K562 (cell line): ENCODE results near the gene CRTAP. TPM values are rescaled to one million over a fixed set of nuclear protein-coding genes. Genes with fewer than 3 reads are reported as not detected.

Experiments
- ATAC-seq: fragments of 200-7000 bp; cut with Tn5 transposase; 3 replicates; pipeline ENCODE4 v1.9.1; 2020; ENCODE audit warnings: moderate library complexity
- BruUV-seq: library from RNA; stranded (reverse); fragments of 400-500 nt; replicated peaks from 2 replicates; lab custom pipeline; 2021; lab: Mats Ljungman, UMichigan
- CTCF ChIA-PET: fragments of 300-600 bp; formaldehyde crosslinking; extraction: SDS; loops from one replicate; lab custom pipeline; 2021; ENCODE audit warnings: low intra/inter-chr PET ratio; lab: Yijun Ruan, JAX
- POLR2A ChIA-PET: fragments of 300-600, 350-650 bp; sonication (Branson Sonifier 250); formaldehyde crosslinking; extraction: SDS; loops from one replicate; lab custom pipeline; 2021; ENCODE audit warnings: antibody characterized with exemption, inconsistent platforms; lab: Yijun Ruan, JAX
- DNase-seq, 4 experiments: peaks; one replicate each; pipeline versions ENCODE4 v3.0.0 to v3.0.0-alpha.2; 2011 to 2018; ENCODE audit warnings: low spot score in 3 of 4, mixed read lengths in 3 of 4; ENCODE audit errors: extremely low read depth in 1 of 4
- FAIRE-seq: peaks from 2 replicates; lab custom pipeline; 2011; peaks lifted over from hg19 to GRCh38; lab: Jason Lieb, UNC
- H2AFZ ChIP-seq: 2 replicates; pipeline ENCODE4 v1.6.0; 2011; ENCODE audit warnings: low read depth, low read length, control low read depth, inconsistent platforms
- H3K27ac ChIP-seq: fragments of 200-600 bp; 3 replicates; pipeline ENCODE4 v1.8.0; 2011; ENCODE audit warnings: low read depth, mild to moderate bottlenecking, control low read depth, inconsistent platforms, low read length, moderate library complexity, mixed read lengths; ENCODE audit errors: extremely low read depth
- H3K27me3 ChIP-seq, 2 experiments: fragments of 300-600 bp in 1 of 2; 2 replicates in 1 of 2; 3 replicates in 1 of 2; pipeline versions ENCODE4 v1.6.0 to v1.8.0; 2011; ENCODE audit warnings: inconsistent platforms in 2 of 2, low read length in 2 of 2, mild to moderate bottlenecking in 1 of 2, mixed read lengths in 1 of 2, moderate library complexity in 1 of 2; ENCODE audit not compliant: control insufficient read depth in 2 of 2, insufficient read depth in 2 of 2
- H3K36me3 ChIP-seq: fragments of 300-600 bp; 3 replicates; pipeline ENCODE4 v1.8.0; 2011; ENCODE audit warnings: mild to moderate bottlenecking, low read length, inconsistent platforms; ENCODE audit not compliant: control insufficient read depth, insufficient read depth
- H3K4me1 ChIP-seq, 2 experiments: fragments of 200-600 bp in 1 of 2; replicated peaks in 1 of 2; 2 replicates in 1 of 2; 3 replicates in 1 of 2; pipeline versions ENCODE4 v1.5.1 to v1.8.0; 2011; ENCODE audit warnings: inconsistent platforms in 2 of 2, low read length in 2 of 2, mild to moderate bottlenecking in 1 of 2, mixed read lengths in 1 of 2, moderate library complexity in 1 of 2; ENCODE audit not compliant: control insufficient read depth in 2 of 2, insufficient read depth in 2 of 2
- H3K4me2 ChIP-seq: 2 replicates; pipeline ENCODE4 v1.6.1; 2011; ENCODE audit warnings: low read length, control low read depth, inconsistent platforms, mixed read lengths; ENCODE audit not compliant: insufficient read depth
- H3K4me3 ChIP-seq: fragments of 200-600 bp; sonication (generic), shearing (Covaris generic); 2 replicates; pipeline ENCODE4 v1.5.1; 2016; ENCODE audit warnings: control low read depth, inconsistent platforms
- H3K79me2 ChIP-seq: fragments of 200-600 bp; 3 replicates; pipeline ENCODE4 v1.8.0; 2011; ENCODE audit warnings: low read length, inconsistent platforms; ENCODE audit not compliant: control insufficient read depth, insufficient read depth
- H3K9ac ChIP-seq, 2 experiments: 2 replicates each; pipeline versions ENCODE4 v1.6.0 to v1.6.1; 2011; ENCODE audit warnings: low read depth in 2 of 2, low read length in 2 of 2, control low read depth in 1 of 2, inconsistent platforms in 1 of 2, mild to moderate bottlenecking in 1 of 2, mixed read lengths in 1 of 2; ENCODE audit not compliant: insufficient read depth in 1 of 2
- H3K9me1 ChIP-seq: one replicate; pipeline ENCODE4 v1.6.0; 2011; ENCODE audit warnings: inconsistent platforms, mild to moderate bottlenecking, low read length, moderate library complexity; ENCODE audit not compliant: control insufficient read depth, insufficient read depth
- H3K9me3 ChIP-seq: replicated peaks from 2 replicates; pipeline ENCODE4 v1.5.1; 2011; ENCODE audit warnings: low read depth, low read length, inconsistent platforms; ENCODE audit not compliant: control insufficient read depth, insufficient read depth
- H4K20me1 ChIP-seq: replicated peaks from 2 replicates; pipeline ENCODE4 v1.6.1; 2011; ENCODE audit warnings: low read length, inconsistent platforms, mixed read lengths; ENCODE audit not compliant: control insufficient read depth, insufficient read depth
- THAP12 ChIP-seq: fragments of 250-450 bp; sonication (Bioruptor Pico); IDR thresholded peaks from 2 replicates; pipeline ENCODE4 v1.9.0; 2021; ENCODE audit warnings: mild to moderate bottlenecking, inconsistent platforms
- ZNF316 ChIP-seq: fragments of 450-650 bp; IDR thresholded peaks from 2 replicates; pipeline ENCODE4 v1.6.1; 2016
- ZNF785 ChIP-seq: fragments of 250-450 bp; sonication (Bioruptor Pico); IDR thresholded peaks from 2 replicates; pipeline ENCODE4 v1.4.0; 2020; ENCODE audit warnings: mild to moderate bottlenecking
- WGBS: fragments of 100-300 bp; shearing (Covaris generic); methylation state at CpG from one replicate; pipeline ENCODE4 v1.1.6; 2016; ENCODE audit warnings: low coverage, mixed read lengths; ENCODE audit not compliant: insufficient coverage; ENCODE audit errors: missing lambda C conversion rate; 5-methylcytosine and 5-hydroxymethylcytosine counted together
- in situ Hi-C: fragments of 300-500 bp; cut with MboI; formaldehyde crosslinking; loops from 4 replicates; pipeline ENCODE4 v1.15.0; 2018; ENCODE audit warnings: inconsistent platforms, mixed read lengths
- intact Hi-C: fragments of 100-400 bp; cut with micrococcal nuclease; formaldehyde crosslinking; loops from 2 replicates; pipeline ENCODE4 v1.14.2; 2022
- polyA plus RNA-seq, 8 experiments: library from polyadenylated mRNA; depleted of rRNA in 4 of 8; stranded (reverse) in 5 of 8; unstranded in 3 of 8; fragments of >200 nt; fragmentation: Nextera tagmentation in 2 of 8; fragmentation: Illumina TruSeq in 1 of 8; extraction: Ambion mirVana in 2 of 8; extraction: Trizol in 1 of 8; gene quantifications; 2 replicates each; pipeline versions ENCODE4 v1.2.1 to v1.2.3, GENCODE V29; 2011 to 2014; ENCODE audit warnings: inconsistent platforms in 1 of 8, missing spikeins in 1 of 8
- total RNA-seq, 7 experiments: library from RNA; depleted of rRNA in 6 of 7; stranded (reverse); fragments of >200 nt in 6 of 7; fragmentation: Illumina TruSeq in 2 of 7; extraction: Trizol in 2 of 7; gene quantifications; 2 replicates each; pipeline versions ENCODE4 v1.2.1 to v1.2.3, GENCODE V29; 2011 to 2021; ENCODE audit warnings: low replicate concordance in 1 of 7

The CRTAP gene
- total and polyA plus RNA-seq, 9 of the 15 experiments (the other 6 are each of a cell fraction or from before 2014, with no cell fraction given), result 10.0 to 121 (median 53.0) TPM

- CTCF ChIA-PET, result no interaction called here
- 0% methylated on average over 2 of the region's 2 CpGs for WGBS
Measured at GRCh38 chr3:33184863-33185262, 71.0 kb downstream of the CRTAP start.

More at GRCh38 chr3:33184863-33185262, 71.0 kb downstream of the CRTAP start:
- no TSS peak for BruUV-seq
- Histone ChIP-seq H3K4me1 (no peaks in the 10 kb centered on the region), H4K20me1 (no peaks in the 10 kb centered on the region), H3K9ac (no peak overlapping the region), H3K27ac (no peak overlapping the region), H3K9me1 (no peaks in the 10 kb centered on the region), H3K36me3 (no peaks in the 10 kb centered on the region), H2AFZ (no peak overlapping the region), H3K79me2 (no peaks in the 10 kb centered on the region), H3K4me3 (no peak overlapping the region), H3K9me3 (no peaks in the 10 kb centered on the region), H3K4me2 (no peak overlapping the region), H3K27me3 (peaks cover 5 to 12% of the 10 kb centered on the region in 2 experiments; a peak in 3 of 5 replicates)
- POLR2A ChIA-PET, result interaction anchor here (0.7 to 0.8 kb wide), 2 partner anchors 17 to 475 kb away, joined by 3 to 4 read pairs; no protein-coding TSS in a partner anchor
- TF ChIP-seq ZNF785 (CRISPR knock-in tag) (no peak), THAP12 (CRISPR knock-in tag) (no peak), ZNF316 (no peak)
- in situ Hi-C loops, result no loop called here
- no peak for DNase-seq
- no peak for FAIRE-seq
- intact Hi-C loops, result no loop called here
- ATAC-seq, result no peak
